ENCODE measurements around the gene ARID2. TPM values are rescaled to one million over a fixed set of nuclear protein-coding genes. Genes with fewer than 3 reads are reported as not detected.
A peak's percentile ranks its signal among the peaks of the same experiment; 100 is the strongest.

Gene ARID2
- total RNA-seq, 1 donor, result 21.0 TPM

DNA sequence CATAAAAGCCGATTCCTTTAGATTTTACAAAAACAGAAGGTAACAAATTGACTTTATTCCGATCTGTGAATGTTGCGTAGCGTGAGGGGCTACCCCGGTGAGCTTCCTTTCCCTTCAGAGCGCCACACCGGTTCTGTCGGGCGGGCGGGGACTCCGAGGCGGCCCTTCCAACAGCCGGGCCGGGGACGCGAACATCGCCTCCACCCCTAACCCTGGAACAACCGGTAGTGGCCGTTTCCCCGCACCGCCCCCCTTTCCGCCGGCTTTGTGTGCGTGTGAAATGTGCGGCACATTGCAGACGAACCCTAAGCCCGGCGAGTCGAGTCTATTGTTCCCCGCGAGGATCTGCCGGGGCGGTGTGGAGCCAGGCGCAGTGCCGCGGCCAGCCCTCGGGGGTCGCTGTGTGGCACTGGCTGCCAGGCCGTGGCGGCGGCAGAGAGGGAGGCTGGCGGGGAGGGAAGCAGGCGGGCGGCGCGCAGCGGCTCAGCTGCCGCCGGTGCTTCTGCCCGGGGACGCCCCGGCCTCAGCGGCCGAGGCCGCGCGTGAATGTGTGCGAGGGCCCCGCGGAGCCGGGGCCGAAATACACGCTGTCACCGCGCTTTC lies 775 bp upstream of the ARID2 start:
- Histone ChIP-seq H3K9me3 (ENCODE audit: low read depth, low read length) (no peaks in the 10 kb centered on the region), H3K4me2 (ENCODE audit: insufficient read depth, low read length) (peak overlapping the region; percentile 96)
- peak; percentile 93 for DNase-seq (ENCODE audit: insufficient read length, low spot score, missing footprints)

GRCh38 chr12:45730084-45730347 lies 510 bp downstream of the ARID2 start:
- Histone ChIP-seq H3K79me2 (ENCODE audit: insufficient read depth, low read length) (peaks cover 60% of the 10 kb centered on the region), H3K4me3 (ENCODE audit: insufficient read depth, low read length) (peak overlapping the region; percentile 92), H3K4me2 (ENCODE audit: insufficient read depth, low read length) (peak overlapping the region; percentile 65), H3K9me3 (ENCODE audit: low read depth, low read length) (no peaks in the 10 kb centered on the region), H2AFZ (ENCODE audit: low read length) (peak overlapping the region; percentile 81), H3K36me3 (ENCODE audit: insufficient read depth, low read length) (no peaks in the 10 kb centered on the region), H3K27me3 (ENCODE audit: insufficient read depth, low read length) (no peaks in the 10 kb centered on the region), H4K20me1 (ENCODE audit: insufficient read depth, low read length) (peaks cover 3% of the 10 kb centered on the region), H3K4me1 (ENCODE audit: insufficient read depth, low read length) (peaks cover 32% of the 10 kb centered on the region), H3K27ac (ENCODE audit: low read depth, low read length) (peak overlapping the region; percentile 75)
- TF ChIP-seq CTCF (IDR thresholded peaks at IDR 0.05; ENCODE audit: extremely low read depth, low read depth, low read length), result no peak
- no peak for DNase-seq (ENCODE audit: insufficient read length, low spot score, missing footprints)

More for the DNA sequence above, 775 bp upstream of the ARID2 start:
- peak overlapping the region; percentile 87 for H2AFZ ChIP-seq (ENCODE audit: low read length)
- H3K4me1 ChIP-seq (ENCODE audit: insufficient read depth, low read length), result peaks cover 32% of the 10 kb centered on the region
- peak overlapping the region; percentile 92 for H3K27ac ChIP-seq (ENCODE audit: low read depth, low read length)
- H3K4me3 ChIP-seq (ENCODE audit: insufficient read depth, low read length), result peak overlapping the region; percentile 92
- H3K79me2 ChIP-seq (ENCODE audit: insufficient read depth, low read length), result peaks cover 56% of the 10 kb centered on the region
- peaks cover 6% of the 10 kb centered on the region for H4K20me1 ChIP-seq (ENCODE audit: insufficient read depth, low read length)
- peak; percentile 72 for TF ChIP-seq CTCF (IDR thresholded peaks at IDR 0.05; ENCODE audit: extremely low read depth, low read depth, low read length)
- no peaks in the 10 kb centered on the region for H3K36me3 ChIP-seq (ENCODE audit: insufficient read depth, low read length)
- no peaks in the 10 kb centered on the region for H3K27me3 ChIP-seq (ENCODE audit: insufficient read depth, low read length)

- peaks cover 60% of the 10 kb centered on the region for H3K79me2 ChIP-seq (ENCODE audit: insufficient read depth, low read length)
- no peaks in the 10 kb centered on the region for H3K36me3 ChIP-seq (ENCODE audit: insufficient read depth, low read length)
- H3K4me3 ChIP-seq (ENCODE audit: insufficient read depth, low read length), result peak overlapping the region; percentile 92
- H3K9me3 ChIP-seq (ENCODE audit: low read depth, low read length), result no peaks in the 10 kb centered on the region
- peak overlapping the region; percentile 82 for H2AFZ ChIP-seq (ENCODE audit: low read length)
- H3K27ac ChIP-seq (ENCODE audit: low read depth, low read length), result peak overlapping the region; percentile 81
- H3K27me3 ChIP-seq (ENCODE audit: insufficient read depth, low read length), result no peaks in the 10 kb centered on the region
- DNase-seq (ENCODE audit: insufficient read length, low spot score, missing footprints), result peak; percentile 73
- peak overlapping the region; percentile 85 for H3K4me2 ChIP-seq (ENCODE audit: insufficient read depth, low read length)
- no peak for TF ChIP-seq CTCF (IDR thresholded peaks at IDR 0.05; ENCODE audit: extremely low read depth, low read depth, low read length)
- no peaks in the 10 kb centered on the region for H4K20me1 ChIP-seq (ENCODE audit: insufficient read depth, low read length)
- H3K4me1 ChIP-seq (ENCODE audit: insufficient read depth, low read length), result peaks cover 27% of the 10 kb centered on the region
Observed at GRCh38 chr12:45730348-45731189, 1.1 kb downstream of the ARID2 start.

GRCh38 chr12:45731190-45731775 lies 1.8 kb downstream of the ARID2 start:
- no peak for DNase-seq (ENCODE audit: insufficient read length, low spot score, missing footprints)
- Histone ChIP-seq H3K4me1 (ENCODE audit: insufficient read depth, low read length) (peaks cover 25% of the 10 kb centered on the region), H3K9me3 (ENCODE audit: low read depth, low read length) (no peaks in the 10 kb centered on the region), H3K4me3 (ENCODE audit: insufficient read depth, low read length) (peak overlapping the region; percentile 92), H3K27me3 (ENCODE audit: insufficient read depth, low read length) (no peaks in the 10 kb centered on the region), H3K79me2 (ENCODE audit: insufficient read depth, low read length) (peaks cover 57% of the 10 kb centered on the region), H3K36me3 (ENCODE audit: insufficient read depth, low read length) (no peaks in the 10 kb centered on the region), H2AFZ (ENCODE audit: low read length) (peak overlapping the region; percentile 68), H4K20me1 (ENCODE audit: insufficient read depth, low read length) (no peaks in the 10 kb centered on the region), H3K27ac (ENCODE audit: low read depth, low read length) (peak overlapping the region; percentile 81), H3K4me2 (ENCODE audit: insufficient read depth, low read length) (peak overlapping the region; percentile 85)
- TF ChIP-seq CTCF (IDR thresholded peaks at IDR 0.05; ENCODE audit: extremely low read depth, low read depth, low read length), result no peak
